Endothelial cell (in vitro differentiated cells): ENCODE data around the gene WDR62. TPM values are rescaled to one million over a fixed set of nuclear protein-coding genes. Genes with fewer than 3 reads are reported as not detected.
A peak's percentile ranks its signal among the peaks of the same experiment; 100 is the strongest.

Source experiments
- DNase-seq: peaks from one replicate; pipeline ENCODE4 v3.0.0; 2021; ENCODE audit warnings: low spot score
- H3K27ac Mint-ChIP-seq: one replicate; pipeline ENCODE4 v1.8.0; 2021; ENCODE audit warnings: mixed read lengths, inconsistent platforms; ENCODE audit not compliant: unreplicated experiment
- H3K27me3 Mint-ChIP-seq: one replicate; pipeline ENCODE4 v1.8.0; 2021; ENCODE audit warnings: mild to moderate bottlenecking, moderate library complexity, mixed read lengths, inconsistent platforms; ENCODE audit not compliant: unreplicated experiment
- H3K36me3 Mint-ChIP-seq: one replicate; pipeline ENCODE4 v1.8.0; 2021; ENCODE audit warnings: mild to moderate bottlenecking, low read depth, mixed read lengths, inconsistent platforms; ENCODE audit not compliant: unreplicated experiment
- H3K4me1 Mint-ChIP-seq: one replicate; pipeline ENCODE4 v1.8.0; 2021; ENCODE audit warnings: mild to moderate bottlenecking, mixed read lengths, inconsistent platforms; ENCODE audit not compliant: unreplicated experiment
- H3K4me3 Mint-ChIP-seq: one replicate; pipeline ENCODE4 v1.8.0; 2021; ENCODE audit warnings: mild to moderate bottlenecking, mixed read lengths, inconsistent platforms; ENCODE audit not compliant: unreplicated experiment
- H3K9me3 Mint-ChIP-seq: one replicate; pipeline ENCODE4 v1.8.0; 2021; ENCODE audit warnings: mixed read lengths, inconsistent platforms; ENCODE audit not compliant: unreplicated experiment
- total RNA-seq: library from RNA; stranded (reverse); fragmentation: NEBNext Ultra II Directional; extraction: Animal tissue kit (Norgen Biotek cat#: 25700); gene quantifications from one replicate; pipeline ENCODE4 v1.2.1, GENCODE V29; 2021; ENCODE audit not compliant: unreplicated experiment
- TF ChIP-seq, protein P1 (sequence below): fragments of 200-600 bp; sonication (generic); IDR thresholded peaks from one replicate; pipeline ENCODE4 v1.5.0; 2021; ENCODE audit warnings: antibody characterized with exemption; ENCODE audit not compliant: unreplicated experiment

Gene WDR62
- total RNA-seq, 1 donor from 2014 or later: 8.5 TPM

DNA sequence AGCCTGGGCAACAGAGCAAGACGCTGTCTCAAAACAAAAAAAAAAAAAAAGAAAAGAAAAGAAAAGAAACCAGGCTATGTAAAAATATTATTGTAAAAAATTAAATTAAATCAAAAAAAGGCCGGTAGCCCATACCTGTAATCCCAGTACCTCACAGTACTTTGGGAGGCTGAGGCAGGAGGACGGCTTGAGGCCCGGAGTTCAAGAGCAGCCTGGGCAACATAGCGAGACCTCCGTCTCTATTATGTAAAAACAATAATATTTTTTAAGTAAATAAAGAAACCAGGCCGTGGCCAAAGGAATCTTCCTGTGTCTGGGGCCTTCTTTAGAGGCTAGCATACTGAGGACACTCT lies 84.4 kb downstream of the WDR62 start:
- H3K27ac Mint-ChIP-seq: no peak overlapping the region
- peaks cover 16% of the 10 kb centered on the region for H3K4me1 Mint-ChIP-seq
- peaks cover 15% of the 10 kb centered on the region for H3K27me3 Mint-ChIP-seq

DNA sequence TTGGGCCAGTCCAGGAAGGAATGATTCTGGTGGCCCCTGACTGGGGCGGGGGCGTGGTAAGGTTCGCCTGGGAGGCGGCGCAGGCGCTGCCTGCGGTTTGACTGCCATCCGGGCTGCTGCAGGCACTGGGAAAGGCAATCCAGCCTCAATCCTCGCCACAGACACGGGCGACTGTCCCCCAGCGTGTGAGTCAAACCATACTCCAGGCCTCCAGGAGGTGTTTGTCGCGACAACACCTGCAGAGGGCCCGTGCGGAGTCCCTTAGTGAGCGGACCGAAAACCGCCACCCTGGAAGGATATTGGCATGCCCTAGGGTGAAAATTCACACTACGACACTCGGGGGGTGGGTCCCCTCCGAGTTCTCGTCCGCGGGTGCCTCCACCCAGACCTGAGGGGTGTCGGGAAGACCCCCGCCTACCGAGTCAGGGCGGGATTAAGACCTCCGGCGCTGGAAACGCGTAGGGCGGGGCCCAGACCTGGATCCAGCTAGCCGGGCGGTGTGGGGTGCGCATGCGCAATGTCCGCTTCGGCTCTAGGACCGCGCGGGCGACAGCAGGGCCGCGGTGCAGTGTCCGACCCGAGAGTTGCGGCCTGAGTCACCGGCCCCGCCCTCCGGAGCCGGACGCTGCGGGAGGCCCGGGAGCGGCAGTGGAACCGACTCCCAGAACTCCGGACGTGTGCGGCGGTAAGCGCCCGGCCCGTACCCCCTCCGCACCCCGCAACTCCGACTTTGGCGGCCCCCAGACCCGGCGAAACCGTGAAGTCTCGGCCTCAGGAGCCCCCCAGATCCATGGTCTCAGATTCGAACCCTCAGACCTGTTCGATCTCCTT lies 85.0 kb downstream of the WDR62 start, which contains the start of gene CAPNS1:
Gene CAPNS1 (plus strand): TSS at position 594 of the 831 bp plus-strand sequence. CDS start 946 bp downstream, outside the sequence.
- TF ChIP-seq, protein P1, sequence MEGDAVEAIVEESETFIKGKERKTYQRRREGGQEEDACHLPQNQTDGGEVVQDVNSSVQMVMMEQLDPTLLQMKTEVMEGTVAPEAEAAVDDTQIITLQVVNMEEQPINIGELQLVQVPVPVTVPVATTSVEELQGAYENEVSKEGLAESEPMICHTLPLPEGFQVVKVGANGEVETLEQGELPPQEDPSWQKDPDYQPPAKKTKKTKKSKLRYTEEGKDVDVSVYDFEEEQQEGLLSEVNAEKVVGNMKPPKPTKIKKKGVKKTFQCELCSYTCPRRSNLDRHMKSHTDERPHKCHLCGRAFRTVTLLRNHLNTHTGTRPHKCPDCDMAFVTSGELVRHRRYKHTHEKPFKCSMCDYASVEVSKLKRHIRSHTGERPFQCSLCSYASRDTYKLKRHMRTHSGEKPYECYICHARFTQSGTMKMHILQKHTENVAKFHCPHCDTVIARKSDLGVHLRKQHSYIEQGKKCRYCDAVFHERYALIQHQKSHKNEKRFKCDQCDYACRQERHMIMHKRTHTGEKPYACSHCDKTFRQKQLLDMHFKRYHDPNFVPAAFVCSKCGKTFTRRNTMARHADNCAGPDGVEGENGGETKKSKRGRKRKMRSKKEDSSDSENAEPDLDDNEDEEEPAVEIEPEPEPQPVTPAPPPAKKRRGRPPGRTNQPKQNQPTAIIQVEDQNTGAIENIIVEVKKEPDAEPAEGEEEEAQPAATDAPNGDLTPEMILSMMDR: no peak
- peaks cover 24% of the 10 kb centered on the region for H3K36me3 Mint-ChIP-seq
- H3K4me1 Mint-ChIP-seq: peaks cover 16% of the 10 kb centered on the region
- peak; percentile 97 for DNase-seq
- H3K27me3 Mint-ChIP-seq: peaks cover 15% of the 10 kb centered on the region
- peak within 1 kb of the TSS; percentile 98 for H3K27ac Mint-ChIP-seq
- peak within 1 kb of the TSS; percentile 99 for H3K4me3 Mint-ChIP-seq
- no peaks in the 10 kb centered on the region for H3K9me3 Mint-ChIP-seq

More for the DNA sequence above, 84.4 kb downstream of the WDR62 start:
- Mint-ChIP-seq H3K4me3 (peak overlapping the region; percentile 86), H3K36me3 (peaks cover 21% of the 10 kb centered on the region), H3K9me3 (no peaks in the 10 kb centered on the region)
- no peak for DNase-seq
- TF ChIP-seq, protein P1: no peak

DNA sequence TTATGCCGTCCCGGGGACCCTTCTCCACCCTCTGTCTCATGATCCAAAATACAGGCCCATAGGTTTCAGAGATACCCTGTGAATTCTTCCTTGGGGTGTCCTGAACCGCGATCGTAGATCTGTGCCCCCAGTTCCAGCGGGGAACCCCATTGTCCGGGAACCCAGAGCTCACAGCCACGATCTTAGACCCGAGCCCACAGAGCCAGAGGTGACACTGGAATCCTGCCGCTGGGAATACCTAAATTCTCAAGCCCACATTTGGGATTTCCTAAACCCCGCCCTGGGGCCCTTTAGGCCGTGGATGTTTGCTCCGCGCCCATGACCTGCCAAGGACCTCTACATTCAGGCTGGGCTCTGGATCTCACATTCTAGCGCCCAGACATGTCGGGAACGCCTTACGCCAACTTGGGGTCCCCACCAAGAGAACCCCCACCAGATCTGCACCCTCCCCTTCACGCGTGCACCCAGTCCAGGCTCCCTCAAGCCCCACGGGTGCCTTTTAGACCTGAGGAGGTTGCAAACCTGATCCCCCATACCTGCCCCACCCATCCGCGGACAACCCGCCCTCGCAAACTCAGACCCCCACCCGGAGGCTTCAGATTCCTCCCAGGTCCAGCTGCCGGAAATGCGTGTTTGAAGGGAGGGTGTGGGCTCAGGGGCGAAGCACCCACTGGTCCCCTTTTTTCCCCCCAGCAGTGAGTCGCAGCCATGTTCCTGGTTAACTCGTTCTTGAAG lies 85.8 kb downstream of the WDR62 start:
- H3K9me3 Mint-ChIP-seq: no peaks in the 10 kb centered on the region
- peaks cover 16% of the 10 kb centered on the region for H3K4me1 Mint-ChIP-seq
- peaks cover 15% of the 10 kb centered on the region for H3K27me3 Mint-ChIP-seq
- peaks cover 28% of the 10 kb centered on the region for H3K36me3 Mint-ChIP-seq
- H3K4me3 Mint-ChIP-seq: peak overlapping the region; percentile 99
- DNase-seq: peak; percentile 39
- H3K27ac Mint-ChIP-seq: peak overlapping the region; percentile 98
- TF ChIP-seq, protein P1: no peak

DNA sequence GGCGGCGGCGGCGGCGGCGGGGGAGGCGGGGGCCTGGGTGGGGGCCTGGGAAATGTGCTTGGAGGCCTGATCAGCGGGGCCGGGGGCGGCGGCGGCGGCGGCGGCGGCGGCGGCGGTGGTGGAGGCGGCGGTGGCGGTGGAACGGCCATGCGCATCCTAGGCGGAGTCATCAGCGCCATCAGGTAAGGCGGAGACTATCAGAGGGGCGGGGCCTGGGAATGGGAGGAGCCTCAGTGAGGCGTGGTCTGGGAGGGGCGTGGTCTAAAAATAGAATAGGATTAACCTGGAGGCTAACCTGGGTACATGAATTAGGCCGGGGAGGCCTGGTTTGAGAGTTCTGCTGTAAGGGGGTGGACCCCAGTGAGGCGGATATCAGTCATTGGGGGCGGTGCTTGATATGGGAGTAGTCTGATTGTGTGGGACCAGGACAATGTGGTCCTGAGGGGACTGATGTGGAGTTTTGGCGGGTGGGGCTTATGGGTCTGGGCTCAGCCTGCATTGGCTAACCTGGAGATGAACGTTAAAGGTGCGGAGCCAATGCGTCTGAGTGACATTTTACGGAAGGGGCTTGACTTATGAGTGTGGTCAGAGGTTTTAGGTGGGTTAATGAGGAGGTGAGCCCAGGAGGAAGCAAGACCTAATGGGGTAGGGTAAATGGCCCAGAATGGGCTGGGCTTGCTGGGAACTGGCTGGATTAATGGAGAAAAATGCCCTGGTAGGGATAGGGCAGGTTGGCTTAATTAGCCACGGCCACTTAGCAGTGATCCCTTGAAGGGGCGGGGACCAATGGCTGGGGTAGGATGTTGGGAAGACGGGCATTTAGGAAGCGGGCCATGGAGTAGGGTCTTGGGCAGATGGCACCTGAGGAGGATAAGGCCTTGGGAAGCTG lies 86.6 kb downstream of the WDR62 start:
- Mint-ChIP-seq H3K36me3 (peaks cover 36% of the 10 kb centered on the region), H3K4me1 (peaks cover 16% of the 10 kb centered on the region), H3K4me3 (peak overlapping the region; percentile 99), H3K9me3 (no peaks in the 10 kb centered on the region), H3K27me3 (peaks cover 11% of the 10 kb centered on the region), H3K27ac (peak overlapping the region; percentile 87)
- TF ChIP-seq, protein P1: no peak
- peak; percentile 85 for DNase-seq
